Measurements from ENCODE around the gene MPPED2.

The MPPED2 gene

DNA sequence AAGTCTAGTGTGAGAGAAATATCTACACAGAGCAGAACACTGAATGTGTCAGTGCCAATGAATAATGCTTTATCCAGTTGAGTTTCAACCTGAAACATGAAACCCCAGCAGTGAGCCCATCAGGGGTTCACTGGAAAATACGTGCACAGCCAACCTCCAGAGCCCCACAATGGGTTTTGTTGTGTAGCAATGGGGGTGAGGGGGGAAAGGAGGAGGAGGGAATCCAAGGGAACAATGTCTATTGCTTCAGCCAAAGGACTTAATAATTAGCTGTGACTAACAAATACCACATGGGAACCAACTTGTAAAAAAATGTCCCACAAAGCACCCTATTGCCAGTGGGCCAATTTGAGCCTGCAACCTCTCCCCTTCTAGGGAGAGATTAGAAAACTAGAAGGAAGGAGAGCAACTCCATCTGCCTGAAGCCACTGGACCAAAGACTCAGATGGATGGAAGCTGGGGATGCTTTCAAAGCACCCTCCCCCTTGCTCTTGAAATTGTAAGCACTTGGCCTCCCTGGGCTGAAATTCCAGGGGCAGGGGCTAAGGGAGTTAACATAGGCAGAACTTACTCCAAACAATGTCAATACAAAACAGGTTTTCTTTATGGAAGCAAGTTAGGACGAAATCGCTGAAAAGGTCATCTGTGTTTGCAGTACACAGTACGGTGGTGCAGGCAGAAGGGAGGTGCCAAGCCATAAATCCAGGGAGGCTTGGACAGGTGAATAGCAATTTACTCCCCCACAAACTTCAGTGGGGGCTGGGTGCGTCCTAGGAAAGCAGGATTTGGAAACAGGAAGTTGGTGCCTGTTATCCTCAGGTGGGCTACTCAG lies 163.5 kb downstream of the MPPED2 start:
- no peak overlapping the region for H2AFZ ChIP-seq (ENCODE audit: low read depth, low read length)
- no peak overlapping the region for H3K4me2 ChIP-seq (ENCODE audit: low read length)
- no peak for TF ChIP-seq EZH2phosphoT487 (IDR thresholded peaks at IDR 0.05; ENCODE audit: low read depth)
- TF ChIP-seq, protein P1, sequence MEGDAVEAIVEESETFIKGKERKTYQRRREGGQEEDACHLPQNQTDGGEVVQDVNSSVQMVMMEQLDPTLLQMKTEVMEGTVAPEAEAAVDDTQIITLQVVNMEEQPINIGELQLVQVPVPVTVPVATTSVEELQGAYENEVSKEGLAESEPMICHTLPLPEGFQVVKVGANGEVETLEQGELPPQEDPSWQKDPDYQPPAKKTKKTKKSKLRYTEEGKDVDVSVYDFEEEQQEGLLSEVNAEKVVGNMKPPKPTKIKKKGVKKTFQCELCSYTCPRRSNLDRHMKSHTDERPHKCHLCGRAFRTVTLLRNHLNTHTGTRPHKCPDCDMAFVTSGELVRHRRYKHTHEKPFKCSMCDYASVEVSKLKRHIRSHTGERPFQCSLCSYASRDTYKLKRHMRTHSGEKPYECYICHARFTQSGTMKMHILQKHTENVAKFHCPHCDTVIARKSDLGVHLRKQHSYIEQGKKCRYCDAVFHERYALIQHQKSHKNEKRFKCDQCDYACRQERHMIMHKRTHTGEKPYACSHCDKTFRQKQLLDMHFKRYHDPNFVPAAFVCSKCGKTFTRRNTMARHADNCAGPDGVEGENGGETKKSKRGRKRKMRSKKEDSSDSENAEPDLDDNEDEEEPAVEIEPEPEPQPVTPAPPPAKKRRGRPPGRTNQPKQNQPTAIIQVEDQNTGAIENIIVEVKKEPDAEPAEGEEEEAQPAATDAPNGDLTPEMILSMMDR (IDR thresholded peaks at IDR 0.05; ENCODE audit: low read depth, low read length): no peak

DNA sequence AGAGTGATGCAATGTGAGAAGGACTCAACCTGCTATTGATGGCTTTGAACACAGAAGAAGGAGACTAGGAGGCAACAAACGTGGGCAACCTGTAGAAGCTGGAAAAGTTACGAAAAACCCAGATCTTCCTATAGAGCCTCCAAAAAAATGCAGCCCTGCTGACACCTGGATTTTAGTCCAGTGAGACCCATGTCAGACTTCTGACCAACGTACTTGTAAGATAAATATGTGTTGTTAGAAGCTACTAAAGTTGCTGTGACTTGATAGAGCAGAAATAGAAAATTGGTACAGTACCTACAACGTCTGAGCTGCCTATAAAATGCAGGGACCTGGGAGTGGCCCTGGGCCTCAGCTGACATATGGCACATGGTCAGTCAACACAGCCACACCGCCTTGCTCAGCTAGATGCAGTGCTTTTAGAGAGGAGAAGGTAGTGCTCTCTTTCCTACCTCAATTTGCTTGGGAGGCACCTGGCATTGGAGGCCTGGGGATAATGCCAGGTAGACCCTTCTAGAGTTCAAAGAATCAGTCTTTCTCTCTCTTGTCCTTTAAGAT lies 165.8 kb downstream of the MPPED2 start:
- H2AFZ ChIP-seq (ENCODE audit: low read depth, low read length): no peak overlapping the region
- no peak overlapping the region for H3K27ac ChIP-seq (ENCODE audit: low read length)
- peaks cover 19% of the 10 kb centered on the region for H3K27me3 ChIP-seq (ENCODE audit: low read depth, low read length)
- H3K4me1 ChIP-seq (ENCODE audit: low read length): no peaks in the 10 kb centered on the region
- H3K4me3 ChIP-seq (ENCODE audit: low read length): no peak overlapping the region
- no peaks in the 10 kb centered on the region for H3K79me2 ChIP-seq (ENCODE audit: low read length)
- H4K20me1 ChIP-seq (ENCODE audit: insufficient read depth, low read length): no peaks in the 10 kb centered on the region
- no peak overlapping the region for H3K9ac ChIP-seq (ENCODE audit: low read length)
- H3K4me2 ChIP-seq (ENCODE audit: low read length): no peak overlapping the region
- H3K9me3 ChIP-seq (ENCODE audit: insufficient read depth, low read length): no peaks in the 10 kb centered on the region
- TF ChIP-seq EZH2phosphoT487 (IDR thresholded peaks at IDR 0.05; ENCODE audit: low read depth): no peak
- TF ChIP-seq, protein P1 (IDR thresholded peaks at IDR 0.05; ENCODE audit: low read depth, low read length): no peak
- H3K36me3 ChIP-seq (replicated peaks; ENCODE audit: low read depth, low read length): no peaks in the 10 kb centered on the region

More for the DNA sequence above, 163.5 kb downstream of the MPPED2 start:
- Histone ChIP-seq H4K20me1 (ENCODE audit: insufficient read depth, low read length) (no peaks in the 10 kb centered on the region), H3K9me3 (ENCODE audit: insufficient read depth, low read length) (no peaks in the 10 kb centered on the region), H3K27me3 (ENCODE audit: low read depth, low read length) (peaks cover 19% of the 10 kb centered on the region), H3K9ac (ENCODE audit: low read length) (no peak overlapping the region), H3K27ac (ENCODE audit: low read length) (no peak overlapping the region), H3K79me2 (ENCODE audit: low read length) (no peaks in the 10 kb centered on the region), H3K36me3 (replicated peaks; ENCODE audit: low read depth, low read length) (no peaks in the 10 kb centered on the region), H3K4me1 (ENCODE audit: low read length) (no peaks in the 10 kb centered on the region), H3K4me3 (ENCODE audit: low read length) (no peak overlapping the region)

DNA sequence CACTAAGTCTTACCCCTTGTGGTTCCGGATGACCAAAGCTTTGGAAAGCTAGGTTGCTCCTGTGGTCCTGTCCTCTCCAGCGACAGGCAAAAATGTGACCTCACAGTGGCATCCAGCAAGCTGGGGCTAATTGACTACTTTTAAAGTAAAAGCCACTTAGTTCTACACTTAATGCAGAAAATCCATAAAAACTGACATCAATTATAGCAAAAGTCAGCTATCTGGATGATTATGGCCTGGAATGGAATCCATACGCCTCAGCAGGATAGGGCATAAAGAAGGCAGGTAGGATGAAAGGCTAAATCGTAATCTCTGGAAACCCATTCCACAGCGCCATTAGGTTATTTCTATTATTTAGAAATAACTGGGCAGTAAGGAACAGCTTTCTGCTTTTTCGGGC lies 171.3 kb downstream of the MPPED2 start:
- no peaks in the 10 kb centered on the region for H3K79me2 ChIP-seq (ENCODE audit: low read length)
- H3K4me1 ChIP-seq (ENCODE audit: low read length): no peaks in the 10 kb centered on the region
- H3K9me3 ChIP-seq (ENCODE audit: insufficient read depth, low read length): no peaks in the 10 kb centered on the region
- no peaks in the 10 kb centered on the region for H3K36me3 ChIP-seq (replicated peaks; ENCODE audit: low read depth, low read length)
- H2AFZ ChIP-seq (ENCODE audit: low read depth, low read length): no peak overlapping the region
- TF ChIP-seq, protein P1 (IDR thresholded peaks at IDR 0.05; ENCODE audit: low read depth, low read length): no peak
- TF ChIP-seq EZH2phosphoT487 (IDR thresholded peaks at IDR 0.05; ENCODE audit: low read depth): no peak
- H4K20me1 ChIP-seq (ENCODE audit: insufficient read depth, low read length): no peaks in the 10 kb centered on the region
- no peak overlapping the region for H3K27ac ChIP-seq (ENCODE audit: low read length)
- H3K27me3 ChIP-seq (ENCODE audit: low read depth, low read length): peaks cover 22% of the 10 kb centered on the region
- no peak overlapping the region for H3K9ac ChIP-seq (ENCODE audit: low read length)
- H3K4me3 ChIP-seq (ENCODE audit: low read length): no peak overlapping the region
- H3K4me2 ChIP-seq (ENCODE audit: low read length): no peak overlapping the region

DNA sequence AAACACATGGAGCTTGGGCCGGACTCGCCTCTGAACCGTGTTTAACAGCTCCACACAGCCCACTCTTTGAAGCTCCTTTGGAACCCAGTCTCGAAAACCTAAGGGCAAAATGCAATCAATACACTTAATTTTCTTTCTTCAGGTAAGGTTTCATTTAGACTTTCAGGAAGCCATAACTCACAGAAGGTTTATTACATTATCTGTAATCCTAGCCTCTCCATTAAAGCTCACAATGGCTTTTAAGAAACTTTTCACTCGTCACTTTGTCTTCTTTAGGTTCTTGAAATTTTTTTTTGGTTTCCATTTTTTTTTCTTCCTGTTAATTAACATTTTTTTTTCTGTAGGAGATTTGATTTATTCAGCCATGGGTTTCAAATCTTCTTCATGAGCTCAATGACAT lies 171.9 kb downstream of the MPPED2 start:
- Histone ChIP-seq H4K20me1 (ENCODE audit: insufficient read depth, low read length) (no peaks in the 10 kb centered on the region), H3K27me3 (ENCODE audit: low read depth, low read length) (peaks cover 16% of the 10 kb centered on the region), H3K27ac (ENCODE audit: low read length) (no peak overlapping the region), H3K36me3 (replicated peaks; ENCODE audit: low read depth, low read length) (no peaks in the 10 kb centered on the region), H3K4me1 (ENCODE audit: low read length) (no peaks in the 10 kb centered on the region), H2AFZ (ENCODE audit: low read depth, low read length) (no peak overlapping the region), H3K9ac (ENCODE audit: low read length) (no peak overlapping the region), H3K9me3 (ENCODE audit: insufficient read depth, low read length) (no peaks in the 10 kb centered on the region), H3K4me2 (ENCODE audit: low read length) (no peak overlapping the region), H3K79me2 (ENCODE audit: low read length) (no peaks in the 10 kb centered on the region), H3K4me3 (ENCODE audit: low read length) (no peak overlapping the region)
- no peak for TF ChIP-seq EZH2phosphoT487 (IDR thresholded peaks at IDR 0.05; ENCODE audit: low read depth)
- TF ChIP-seq, protein P1 (IDR thresholded peaks at IDR 0.05; ENCODE audit: low read depth, low read length): no peak

Data from OCI-LY3 (cell line).